GM18861 (cell line): Measurements from ENCODE around the gene EGFR.

ENCODE experiments used
- ATAC-seq: cut with Tn5 transposase; IDR thresholded peaks from one replicate; pipeline ENCODE4 v1.9.1; 2021; ENCODE audit not compliant: unreplicated experiment

Gene EGFR

DNA sequence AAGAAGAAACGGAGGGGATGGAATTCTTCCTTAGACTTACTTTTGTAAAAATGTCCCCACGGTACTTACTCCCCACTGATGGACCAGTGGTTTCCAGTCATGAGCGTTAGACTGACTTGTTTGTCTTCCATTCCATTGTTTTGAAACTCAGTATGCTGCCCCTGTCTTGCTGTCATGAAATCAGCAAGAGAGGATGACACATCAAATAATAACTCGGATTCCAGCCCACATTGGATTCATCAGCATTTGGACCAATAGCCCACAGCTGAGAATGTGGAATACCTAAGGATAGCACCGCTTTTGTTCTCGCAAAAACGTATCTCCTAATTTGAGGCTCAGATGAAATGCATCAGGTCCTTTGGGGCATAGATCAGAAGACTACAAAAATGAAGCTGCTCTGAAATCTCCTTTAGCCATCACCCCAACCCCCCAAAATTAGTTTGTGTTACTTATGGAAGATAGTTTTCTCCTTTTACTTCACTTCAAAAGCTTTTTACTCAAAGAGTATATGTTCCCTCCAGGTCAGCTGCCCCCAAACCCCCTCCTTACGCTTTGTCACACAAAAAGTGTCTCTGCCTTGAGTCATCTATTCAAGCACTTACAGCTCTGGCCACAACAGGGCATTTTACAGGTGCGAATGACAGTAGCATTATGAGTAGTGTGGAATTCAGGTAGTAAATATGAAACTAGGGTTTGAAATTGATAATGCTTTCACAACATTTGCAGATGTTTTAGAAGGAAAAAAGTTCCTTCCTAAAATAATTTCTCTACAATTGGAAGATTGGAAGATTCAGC, 187.6 kb downstream of the EGFR start:
- no peak for ATAC-seq

DNA sequence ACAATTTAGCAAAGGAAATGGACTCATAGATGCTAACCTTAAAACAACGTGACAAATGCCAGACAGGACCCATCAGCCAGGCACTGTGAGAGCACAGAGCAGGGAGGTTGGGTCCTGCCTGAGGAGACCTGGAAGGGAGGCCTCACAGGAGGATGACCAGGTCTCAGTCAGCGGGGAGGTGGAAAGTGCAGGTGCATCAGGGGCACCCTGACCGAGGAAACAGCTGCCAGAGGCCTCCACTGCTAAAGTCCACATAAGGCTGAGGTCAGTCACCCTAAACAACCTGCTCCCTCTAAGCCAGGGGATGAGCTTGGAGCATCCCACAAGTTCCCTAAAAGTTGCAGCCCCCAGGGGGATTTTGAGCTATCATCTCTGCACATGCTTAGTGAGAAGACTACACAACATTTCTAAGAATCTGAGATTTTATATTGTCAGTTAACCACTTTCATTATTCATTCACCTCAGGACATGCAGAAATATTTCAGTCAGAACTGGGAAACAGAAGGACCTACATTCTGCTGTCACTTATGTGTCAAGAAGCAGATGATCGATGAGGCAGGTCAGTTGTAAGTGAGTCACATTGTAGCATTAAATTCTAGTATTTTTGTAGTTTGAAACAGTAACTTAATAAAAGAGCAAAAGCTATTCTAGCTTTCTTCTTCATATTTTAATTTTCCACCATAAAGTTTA, 188.8 kb downstream of the EGFR start:
- no peak for ATAC-seq

DNA sequence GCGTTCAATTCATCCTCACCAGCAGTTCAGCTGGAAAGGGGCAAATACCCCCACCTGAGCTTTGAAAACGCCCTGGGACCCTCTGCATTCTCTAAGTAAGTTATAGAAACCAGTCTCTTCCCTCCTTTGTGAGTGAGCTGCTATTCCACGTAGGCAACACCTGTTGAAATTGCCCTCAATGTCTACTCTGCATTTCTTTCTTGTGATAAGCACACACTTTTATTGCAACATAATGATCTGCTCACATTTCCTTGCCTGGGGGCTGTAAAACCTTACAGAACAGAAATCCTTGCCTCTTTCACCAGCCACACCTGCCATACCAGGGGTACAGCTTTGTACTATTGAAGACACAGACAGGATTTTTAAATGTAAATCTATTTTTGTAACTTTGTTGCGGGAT, 190.5 kb downstream of the EGFR start:
- ATAC-seq = no peak

DNA sequence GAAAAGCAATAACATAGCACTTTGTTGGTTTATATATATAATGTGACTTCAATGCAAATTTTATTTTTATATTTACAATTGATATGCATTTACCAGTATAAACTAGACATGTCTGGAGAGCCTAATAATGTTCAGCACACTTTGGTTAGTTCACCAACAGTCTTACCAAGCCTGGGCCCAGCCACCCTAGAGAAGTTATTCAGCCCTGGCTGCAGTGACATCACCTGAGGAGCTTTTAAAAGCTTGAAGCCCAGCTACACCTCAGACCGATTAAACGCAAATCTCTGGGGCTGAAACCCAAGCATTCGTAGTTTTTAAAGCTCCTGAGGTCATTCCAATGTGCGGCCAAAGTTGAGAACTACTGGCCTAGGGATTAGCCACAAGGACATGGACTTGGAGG, 191.4 kb downstream of the EGFR start:
- ATAC-seq = no peak

DNA sequence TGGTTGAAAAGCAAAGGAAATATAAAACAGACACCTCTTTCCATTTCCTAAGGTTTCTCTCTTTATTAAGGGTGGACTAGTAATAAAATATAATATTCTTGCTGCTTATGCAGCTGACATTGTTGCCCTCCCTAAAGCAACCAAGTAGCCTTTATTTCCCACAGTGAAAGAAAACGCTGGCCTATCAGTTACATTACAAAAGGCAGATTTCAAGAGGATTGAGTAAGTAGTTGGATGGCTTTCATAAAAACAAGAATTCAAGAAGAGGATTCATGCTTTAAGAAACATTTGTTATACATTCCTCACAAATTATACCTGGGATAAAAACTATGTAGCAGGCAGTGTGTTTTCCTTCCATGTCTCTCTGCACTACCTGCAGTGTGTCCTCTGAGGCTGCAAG, 191.9 kb downstream of the EGFR start:
- ATAC-seq = no peak

DNA sequence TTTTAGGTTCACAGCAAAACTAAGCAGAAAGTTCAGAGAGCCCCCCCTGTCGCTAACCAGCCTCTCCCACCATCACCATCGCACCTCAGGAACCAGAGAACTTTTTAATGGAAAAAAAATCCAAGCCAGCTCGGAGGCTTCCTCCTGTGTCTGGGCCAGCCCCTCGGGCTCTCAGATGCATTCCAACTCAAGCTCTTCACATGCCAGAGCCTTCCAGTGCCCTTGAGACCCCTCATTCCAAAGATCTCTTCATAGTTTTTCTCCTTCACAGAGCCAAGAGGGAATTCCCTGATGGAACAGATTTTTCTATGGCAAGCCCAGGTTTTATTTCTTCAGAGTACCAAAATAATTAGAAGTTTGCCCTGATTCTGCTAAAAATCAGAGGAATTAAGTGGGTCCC, 192.9 kb downstream of the EGFR start:
- ATAC-seq = no peak

DNA sequence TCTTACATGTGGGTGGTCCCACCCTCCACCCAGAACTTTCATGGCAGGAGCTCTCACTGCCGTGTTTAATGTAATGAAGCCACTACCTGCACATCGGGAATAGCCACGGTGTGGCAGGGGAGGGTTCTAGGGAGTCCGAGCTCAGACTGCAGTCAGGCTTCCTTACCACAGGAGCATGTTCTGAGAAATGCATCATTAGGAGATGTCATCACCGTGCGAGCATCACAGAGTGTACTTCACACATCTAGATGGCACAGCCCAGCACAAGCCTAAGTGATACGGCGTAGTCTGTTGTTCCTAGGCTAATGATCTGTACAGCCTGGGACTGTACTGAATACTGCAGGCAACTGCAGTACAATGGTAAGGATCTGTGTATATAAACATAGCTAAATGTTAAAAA, 193.4 kb downstream of the EGFR start:
- ATAC-seq = no peak

DNA sequence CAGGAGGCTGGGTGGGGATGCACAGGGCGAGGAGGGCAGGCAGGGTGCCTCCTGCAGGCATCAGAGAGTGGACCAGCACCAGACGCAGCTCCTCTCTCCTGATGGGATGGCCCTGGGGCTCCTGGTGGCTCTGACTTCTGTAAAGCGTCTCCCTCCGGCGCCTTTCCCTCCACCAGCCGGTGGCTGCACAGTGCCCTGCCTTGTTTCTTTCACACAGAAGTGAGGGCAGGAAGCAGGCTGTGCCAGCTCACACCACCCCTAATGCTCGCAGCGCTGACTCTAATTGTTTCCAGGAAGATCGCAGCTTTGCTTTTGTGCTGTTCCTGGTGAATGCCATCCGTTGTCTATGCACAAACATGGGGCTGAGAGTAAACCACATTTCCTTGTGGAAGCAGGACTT, 194.0 kb downstream of the EGFR start:
- no peak for ATAC-seq

DNA sequence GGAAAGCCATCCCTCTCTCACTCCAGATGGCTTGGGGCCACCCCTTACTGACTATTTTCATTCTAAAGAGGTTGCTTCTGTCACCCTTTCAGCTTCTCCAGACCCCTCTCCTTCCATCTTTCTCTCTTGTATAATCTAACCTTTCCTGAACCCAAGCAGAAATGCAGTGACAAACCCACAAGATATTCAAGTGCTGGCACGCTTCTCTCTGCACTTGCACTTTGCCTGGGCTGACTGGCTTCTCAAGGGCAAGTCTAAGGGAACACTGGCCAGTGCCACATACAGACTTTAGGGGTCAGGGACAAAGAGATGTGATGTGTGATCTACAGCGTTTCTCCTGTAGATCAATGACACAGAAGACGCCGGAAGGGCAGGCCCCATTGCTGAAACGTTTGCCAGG, 195.9 kb downstream of the EGFR start:
- no peak for ATAC-seq

DNA sequence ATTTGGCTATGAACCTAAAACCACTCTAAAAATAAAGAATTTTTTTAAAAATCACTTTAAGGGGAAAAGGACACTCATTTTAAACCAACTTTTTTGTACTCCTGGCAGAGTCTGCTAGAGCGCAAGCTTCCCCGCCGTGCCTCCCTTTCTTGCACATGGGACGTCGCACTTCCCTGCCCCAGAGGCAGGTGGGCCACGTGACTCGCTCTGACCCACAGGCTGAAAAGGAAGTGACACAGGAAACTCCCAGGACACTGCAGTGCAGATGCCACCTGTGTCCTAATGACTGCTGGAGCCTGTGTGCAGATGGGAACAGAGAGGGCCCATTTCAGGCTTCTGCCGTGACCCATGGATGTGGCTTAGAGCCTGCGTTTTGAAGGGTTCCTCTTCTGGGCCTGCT, 204.2 kb downstream of the EGFR start:
- no peak for ATAC-seq

DNA sequence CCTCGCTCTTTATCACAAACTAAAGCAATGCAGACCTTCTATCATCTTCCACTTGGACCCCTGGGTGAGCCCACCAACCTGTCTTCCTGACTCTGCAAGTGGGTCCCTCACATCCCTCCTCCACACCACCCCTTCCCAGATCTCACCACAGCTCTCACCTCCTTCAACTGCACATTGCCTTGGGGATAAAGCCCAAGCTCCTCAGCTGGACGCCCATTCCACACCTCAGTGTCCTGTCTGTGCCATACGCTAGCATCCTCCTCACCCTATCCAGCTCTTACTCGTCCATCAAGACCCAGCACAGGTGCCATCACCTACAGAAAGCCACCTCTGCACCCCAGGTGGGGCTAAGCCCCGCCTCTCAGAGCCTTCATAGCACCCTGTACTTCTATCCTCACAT, 205.3 kb downstream of the EGFR start:
- ATAC-seq = no peak

DNA sequence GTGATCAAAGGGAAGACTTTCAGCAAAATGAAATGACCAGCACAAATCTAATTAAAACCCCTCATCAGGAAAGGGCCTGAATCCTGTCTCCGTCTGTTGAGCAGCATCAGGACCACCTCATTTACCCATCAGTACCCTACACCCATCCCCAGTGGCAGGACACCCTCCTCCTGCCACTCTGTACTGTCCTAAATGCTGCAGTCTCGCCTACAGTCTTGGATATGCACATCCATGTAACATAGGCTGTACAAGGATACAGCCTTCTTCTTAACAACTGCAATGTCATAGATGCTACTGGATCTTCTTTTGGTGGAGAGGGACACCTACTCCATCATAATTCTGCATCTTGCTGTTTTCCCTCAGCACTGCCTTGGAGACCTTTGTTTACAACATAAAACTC, 206.0 kb downstream of the EGFR start:
- ATAC-seq = no peak

DNA sequence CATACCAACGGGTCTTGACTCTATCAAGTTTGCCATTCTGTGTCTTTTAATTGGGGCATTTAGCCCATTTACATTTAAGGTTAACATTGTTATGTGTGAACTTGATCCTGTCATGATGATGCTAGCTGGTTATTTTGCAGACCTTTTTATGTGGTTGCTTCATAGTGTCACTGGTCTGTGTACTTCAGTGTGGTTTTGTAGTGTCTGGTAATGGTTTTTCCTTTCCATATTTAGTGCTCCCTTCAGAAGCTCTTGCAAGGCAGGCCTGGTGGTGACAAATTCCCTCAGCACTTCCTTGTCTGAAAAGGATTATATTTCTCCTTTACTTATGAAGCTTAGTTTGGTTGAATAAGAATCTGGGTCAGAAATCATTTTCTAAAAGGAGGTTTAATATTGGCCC, 211.2 kb downstream of the EGFR start:
- no peak for ATAC-seq

DNA sequence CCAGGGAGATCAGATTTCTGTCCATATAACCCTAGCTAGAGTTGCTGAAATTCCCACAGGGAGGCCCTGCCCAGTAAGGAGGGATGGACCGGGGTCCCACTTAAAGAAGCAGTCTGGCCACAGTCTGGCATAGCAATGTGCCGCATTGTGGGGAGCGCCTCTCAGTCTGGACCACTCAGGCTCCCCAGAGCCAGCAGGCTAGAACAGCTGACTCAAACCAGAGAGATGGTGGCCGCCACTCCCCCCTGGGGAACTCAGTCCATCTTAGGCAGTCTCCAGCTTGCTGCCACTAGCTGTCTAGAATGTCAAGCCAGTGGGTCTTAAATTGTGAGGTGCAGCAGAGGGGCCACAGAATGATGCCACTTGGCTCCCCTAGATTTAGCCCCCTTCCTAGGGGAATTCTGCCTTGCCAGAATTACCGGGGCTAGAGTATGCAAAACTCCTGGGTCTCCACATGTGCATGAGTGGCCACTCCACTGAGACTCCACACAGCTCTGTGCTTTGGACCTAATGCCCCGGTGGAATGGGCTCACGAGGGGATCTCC, 213.0 kb downstream of the EGFR start:
- ATAC-seq = no peak

DNA sequence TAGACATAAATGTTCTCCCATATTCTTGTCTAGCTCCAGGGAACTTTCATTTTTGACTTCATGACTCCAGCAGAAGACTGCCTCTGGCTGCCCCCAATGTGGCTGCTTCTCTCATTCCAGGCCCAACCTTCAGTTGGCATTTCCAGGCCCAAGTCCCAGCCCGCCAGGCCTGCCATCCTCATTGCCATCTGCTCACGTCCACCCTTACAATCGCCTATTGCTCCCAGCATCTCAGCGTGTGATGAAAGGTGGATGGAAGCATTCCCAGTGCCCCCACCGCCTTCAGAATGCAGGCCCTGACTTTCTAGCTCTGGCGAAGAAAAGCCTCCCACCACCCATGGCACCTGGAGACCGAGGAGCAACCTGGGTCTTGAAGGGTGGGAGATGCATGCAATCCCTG, 214.2 kb downstream of the EGFR start:
- no peak for ATAC-seq

DNA sequence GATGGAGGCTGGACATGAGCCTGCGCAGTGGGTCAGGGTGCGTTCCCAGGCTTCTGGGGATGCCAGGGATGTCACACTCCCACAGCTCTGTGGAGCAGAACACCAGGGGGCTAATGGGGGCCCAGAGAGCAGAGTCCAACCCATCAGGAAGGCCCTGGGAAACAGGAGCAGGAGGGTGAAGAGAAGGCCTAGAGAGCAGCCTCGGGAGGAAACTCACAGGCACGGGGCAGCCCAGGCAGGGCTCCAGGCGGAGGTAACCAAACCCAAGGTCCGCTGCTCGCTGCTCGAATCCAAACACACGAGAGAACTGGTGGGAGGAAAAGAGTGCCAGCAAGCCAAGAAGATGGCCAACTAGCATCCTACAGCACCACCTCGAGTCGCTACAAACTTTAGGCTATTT, 215.6 kb downstream of the EGFR start:
- no peak for ATAC-seq

DNA sequence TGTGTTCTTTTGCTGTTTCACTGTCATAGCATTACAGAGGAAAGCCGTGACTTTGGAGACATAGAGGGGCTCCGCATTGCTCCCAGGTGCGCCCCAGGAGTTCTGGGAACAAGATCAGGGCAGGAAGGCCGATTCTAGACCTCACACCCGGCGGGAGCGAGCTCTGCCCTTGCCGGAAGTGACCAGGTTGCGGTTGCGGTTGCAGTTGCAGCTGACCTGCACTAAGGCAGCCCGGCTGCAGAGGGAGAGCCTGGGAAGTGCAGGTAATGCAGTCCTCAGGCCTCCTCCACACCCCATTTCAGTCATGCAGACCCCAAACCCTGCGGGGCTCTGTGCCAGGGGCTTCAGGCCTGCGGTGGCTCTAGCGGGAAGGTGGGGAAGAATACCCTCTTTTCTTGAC, 216.3 kb downstream of the EGFR start:
- no peak for ATAC-seq

DNA sequence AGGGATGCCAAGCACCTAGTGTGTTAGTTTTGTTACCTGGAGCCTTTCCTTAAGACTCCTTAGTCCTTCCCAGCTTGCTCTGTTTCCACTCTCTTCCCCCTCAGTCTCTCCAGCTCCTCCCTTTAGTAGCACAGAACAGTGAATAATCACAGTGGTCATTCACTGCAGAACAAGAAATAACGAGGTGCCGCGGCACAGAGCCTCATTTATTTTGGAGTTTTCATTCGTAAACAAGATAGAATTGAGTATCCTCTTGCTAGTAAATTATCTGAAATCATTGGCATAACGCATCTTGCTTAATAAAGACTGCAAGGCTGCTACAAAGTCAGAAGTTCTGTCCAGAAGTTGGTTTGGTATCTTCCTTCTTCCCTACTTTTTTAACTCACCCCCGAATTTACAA, 217.0 kb downstream of the EGFR start:
- no peak for ATAC-seq

DNA sequence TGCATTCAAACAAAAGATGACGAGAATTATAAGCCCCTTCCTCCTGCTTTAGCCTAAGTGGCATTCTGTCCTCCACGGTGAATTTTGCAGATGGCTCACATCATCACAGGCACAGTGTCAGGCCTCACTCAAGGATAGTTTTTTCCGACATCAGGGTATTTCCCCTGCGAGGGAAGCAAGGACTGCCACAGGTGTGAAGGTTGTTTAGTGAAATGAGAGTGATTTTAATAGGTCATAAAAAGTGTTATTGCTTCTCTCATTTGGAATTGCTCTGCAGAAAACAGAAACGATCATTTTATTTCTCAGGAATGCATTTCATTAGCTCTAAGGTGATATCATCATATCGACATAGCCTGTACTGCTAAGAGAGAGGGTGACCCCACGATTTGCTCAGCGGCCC, 217.7 kb downstream of the EGFR start:
- ATAC-seq = no peak

DNA sequence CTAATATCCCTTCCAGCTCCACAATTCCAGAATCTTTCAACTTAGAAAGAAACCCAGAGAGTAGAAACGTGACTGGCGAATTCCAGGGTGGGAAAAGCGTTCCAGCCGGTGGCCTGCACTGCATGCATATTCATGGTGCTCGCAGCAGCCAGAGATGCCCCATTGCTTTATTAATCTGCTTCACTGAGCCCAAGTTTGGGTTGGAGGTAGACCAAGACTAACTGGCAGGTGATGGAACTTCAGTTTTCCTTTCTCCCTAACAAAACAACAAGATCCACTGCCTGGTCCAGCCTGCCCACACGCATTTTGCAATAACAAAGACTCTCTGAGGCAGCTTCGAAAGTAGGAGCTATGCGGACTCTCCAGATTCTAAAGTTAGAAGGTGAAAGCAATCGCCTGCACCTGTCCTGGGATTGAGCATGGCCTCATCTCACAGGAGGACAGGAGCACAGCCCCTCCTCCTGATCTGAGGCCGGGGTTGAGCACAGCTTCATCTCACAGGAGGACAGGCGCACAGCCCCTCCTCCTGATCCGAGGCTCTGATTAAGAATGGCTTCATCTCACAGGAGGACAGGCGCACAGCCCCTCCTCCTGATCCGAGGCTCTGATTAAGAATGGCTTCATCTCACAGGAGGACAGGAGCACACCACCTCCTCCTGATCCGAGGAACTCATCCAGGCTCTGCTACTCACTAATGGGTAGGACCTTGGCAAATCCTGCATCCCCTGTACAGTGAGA, 218.5 kb downstream of the EGFR start:
- no peak for ATAC-seq

DNA sequence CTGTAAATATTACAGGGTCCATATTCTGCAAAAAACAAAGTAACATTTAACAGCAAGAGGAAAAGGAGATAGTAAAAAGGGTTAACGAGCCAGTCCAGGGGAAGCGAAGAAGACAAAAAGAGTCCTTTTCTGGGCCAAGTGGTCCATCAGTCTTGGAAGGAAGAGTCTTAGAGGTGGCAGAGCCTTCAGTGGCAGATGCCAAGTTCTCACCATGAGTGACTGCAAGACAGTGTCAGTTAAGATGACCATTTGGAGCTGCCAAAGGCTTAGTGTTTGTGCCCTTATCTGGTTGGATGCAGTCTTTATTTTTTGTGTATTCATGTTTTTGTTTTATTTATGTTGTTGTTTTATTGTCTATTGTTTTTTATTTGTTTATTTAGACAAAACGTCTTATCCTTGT, 220.6 kb downstream of the EGFR start:
- no peak for ATAC-seq
